B cell (primary cell): ENCODE data around the gene RNF4.

ENCODE experiments used
- CTCF ChIP-seq: fragments of 200-600 bp; IDR thresholded peaks from one replicate; pipeline ENCODE4 v1.8.0; 2022; ENCODE audit warnings: antibody characterized with exemption, mild to moderate bottlenecking
- EZH2 ChIP-seq: IDR thresholded peaks from 2 replicates; pipeline ENCODE4 v1.6.1; 2012; ENCODE audit warnings: borderline replicate concordance, low read depth, mild to moderate bottlenecking, moderate library complexity, low read length; ENCODE audit not compliant: insufficient read depth, poor library complexity, severe bottlenecking

- TF ChIP-seq CTCF (no peak), EZH2 (no peak)
These were observed 7.5 kb upstream of the RNF4 start for GRCh38 chr4:2461246-2461960.
